ENCODE data around the gene RPS6KA2. TPM values are rescaled to one million over a fixed set of nuclear protein-coding genes. Genes with fewer than 3 reads are reported as not detected.

RPS6KA2 gene
- total RNA-seq, 1 experiment from 2014 or later, result 12.3 TPM

DNA sequence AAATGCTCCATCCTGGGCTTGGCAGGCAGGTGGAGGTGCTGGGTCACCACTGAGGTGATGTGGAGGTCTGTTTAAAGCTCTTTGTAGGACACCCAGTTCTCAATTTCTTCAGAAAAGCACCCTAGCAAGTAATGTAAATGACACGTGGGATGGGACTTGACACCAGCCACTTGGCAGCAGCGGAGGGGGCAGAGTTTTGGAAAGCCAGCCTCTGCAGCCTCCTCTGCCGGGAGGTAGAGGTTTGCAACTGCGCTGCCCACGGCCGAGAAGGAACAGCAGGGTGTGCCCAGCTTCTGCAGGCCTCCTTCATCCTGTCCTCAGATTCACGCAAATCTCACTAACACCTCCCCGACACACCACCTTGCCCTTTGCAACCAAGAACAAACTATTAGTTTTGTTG lies 117.9 kb downstream of the RPS6KA2 start:
- Histone ChIP-seq H3K9me3 (ENCODE audit: control insufficient read depth, low read depth, low read length) (no peaks in the 10 kb centered on the region), H2AFZ (ENCODE audit: low read length) (no peak overlapping the region), H3K18ac (ENCODE audit: insufficient read length, low read depth, low read length) (no peak overlapping the region), H3K27ac (ENCODE audit: insufficient read length, low read depth, low read length) (no peak overlapping the region), H3K9ac (ENCODE audit: extremely low read depth, insufficient read length, low read length) (no peak overlapping the region), H3K23me2 (ENCODE audit: insufficient read length, low read depth, low read length, poor library complexity, severe bottlenecking) (no peaks in the 10 kb centered on the region), H2BK20ac (ENCODE audit: low read depth, low read length, poor library complexity, severe bottlenecking) (no peak overlapping the region), H4K5ac (ENCODE audit: insufficient read length, low read depth, low read length) (no peak overlapping the region), H2BK5ac (ENCODE audit: insufficient read length, low read length) (no peak overlapping the region), H3K4me1 (ENCODE audit: insufficient read depth, low read length) (no peaks in the 10 kb centered on the region), H3K56ac (ENCODE audit: insufficient read length, low read depth, low read length) (no peak overlapping the region), H2AK5ac (ENCODE audit: insufficient read length, low read length) (no peak overlapping the region), H3K79me2 (ENCODE audit: insufficient read depth, low read length) (no peaks in the 10 kb centered on the region), H3K4ac (ENCODE audit: low read depth, low read length) (no peak overlapping the region), H3K14ac (ENCODE audit: insufficient read depth, low read length) (no peak overlapping the region), H3T11ph (ENCODE audit: low read length) (no peak overlapping the region), H4K8ac (replicated peaks; ENCODE audit: insufficient read length, low read depth, low read length) (no peak overlapping the region), H3K27me3 (ENCODE audit: insufficient read depth, low read length) (no peaks in the 10 kb centered on the region), H4K20me1 (ENCODE audit: control insufficient read depth, insufficient read depth, insufficient read length) (no peaks in the 10 kb centered on the region), H2BK12ac (ENCODE audit: insufficient read length, low read depth, low read length) (no peak overlapping the region), H4K91ac (ENCODE audit: insufficient read length, low read depth, low read length) (no peak overlapping the region), H3K23ac (ENCODE audit: insufficient read length, low read depth, low read length) (no peak overlapping the region), H3K4me2 (ENCODE audit: insufficient read depth, insufficient read length, low read length) (no peak overlapping the region), H2BK120ac (ENCODE audit: low read depth, low read length, poor library complexity, severe bottlenecking) (no peak overlapping the region), H2BK15ac (ENCODE audit: low read depth, low read length) (no peak overlapping the region), H3K79me1 (ENCODE audit: insufficient read depth, low read depth, low read length, poor library complexity, severe bottlenecking) (no peaks in the 10 kb centered on the region)
- no peaks in the 10 kb centered on the region for H3K9me3 Mint-ChIP-seq
- DNase-seq, result no peak
- TF ChIP-seq, protein P1, sequence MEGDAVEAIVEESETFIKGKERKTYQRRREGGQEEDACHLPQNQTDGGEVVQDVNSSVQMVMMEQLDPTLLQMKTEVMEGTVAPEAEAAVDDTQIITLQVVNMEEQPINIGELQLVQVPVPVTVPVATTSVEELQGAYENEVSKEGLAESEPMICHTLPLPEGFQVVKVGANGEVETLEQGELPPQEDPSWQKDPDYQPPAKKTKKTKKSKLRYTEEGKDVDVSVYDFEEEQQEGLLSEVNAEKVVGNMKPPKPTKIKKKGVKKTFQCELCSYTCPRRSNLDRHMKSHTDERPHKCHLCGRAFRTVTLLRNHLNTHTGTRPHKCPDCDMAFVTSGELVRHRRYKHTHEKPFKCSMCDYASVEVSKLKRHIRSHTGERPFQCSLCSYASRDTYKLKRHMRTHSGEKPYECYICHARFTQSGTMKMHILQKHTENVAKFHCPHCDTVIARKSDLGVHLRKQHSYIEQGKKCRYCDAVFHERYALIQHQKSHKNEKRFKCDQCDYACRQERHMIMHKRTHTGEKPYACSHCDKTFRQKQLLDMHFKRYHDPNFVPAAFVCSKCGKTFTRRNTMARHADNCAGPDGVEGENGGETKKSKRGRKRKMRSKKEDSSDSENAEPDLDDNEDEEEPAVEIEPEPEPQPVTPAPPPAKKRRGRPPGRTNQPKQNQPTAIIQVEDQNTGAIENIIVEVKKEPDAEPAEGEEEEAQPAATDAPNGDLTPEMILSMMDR (conservative IDR thresholded peaks at IDR 0.05), result no peak
- no CpG with 5 or more reads among the region's 8 CpGs for WGBS (ENCODE audit: extremely low coverage, insufficient read length, low lambda C conversion rate)
- H3K27ac Mint-ChIP-seq, result no peak overlapping the region
- no peaks in the 10 kb centered on the region for H3K27me3 Mint-ChIP-seq (ENCODE audit: low read depth)
- peaks cover under 1 to 17% (median 4%) of the 10 kb centered on the region in 3 experiments; a peak in 5 of 7 replicates for H3K36me3 Mint-ChIP-seq (ENCODE audit: insufficient read depth in 1 of 3, low read depth in 3 of 3)
- H3K4me1 Mint-ChIP-seq, result peaks cover 5 to 6% of the 10 kb centered on the region in 2 experiments
- H3K4me3 Mint-ChIP-seq, result no peak overlapping the region
